HepG2 (cell line): Measurements from ENCODE around the gene NLRP6. TPM values are rescaled to one million over a fixed set of nuclear protein-coding genes. Genes with fewer than 3 reads are reported as not detected.

ENCODE experiments used
- ATAC-seq: fragments of 200-7000 bp; cut with Tn5 transposase; 3 replicates; pipeline ENCODE4 v1.9.1; 2020; ENCODE audit warnings: mild to moderate bottlenecking, moderate library complexity
- BruUV-seq: library from RNA; stranded (reverse); fragments of 400-500 nt; replicated peaks from 2 replicates; lab custom pipeline; 2021; lab: Mats Ljungman, UMichigan
- CTCF ChIA-PET: fragments of 300-600 bp; formaldehyde crosslinking; extraction: SDS; loops from one replicate; lab custom pipeline; 2021; ENCODE audit warnings: low total read pairs, inconsistent platforms, low intra/inter-chr PET ratio; lab: Yijun Ruan, JAX
- POLR2A ChIA-PET: fragments of 350-600 bp; sonication (Branson Sonifier 250); formaldehyde crosslinking; loops from one replicate; lab custom pipeline; 2020; ENCODE audit warnings: antibody characterized with exemption, inconsistent platforms; lab: Yijun Ruan, JAX
- DNase-seq: peaks from one replicate; pipeline ENCODE4 v3.0.0-alpha.2; 2015; ENCODE audit warnings: low spot score
- FAIRE-seq: peaks from 3 replicates; lab custom pipeline; 2011; peaks lifted over from hg19 to GRCh38; lab: Jason Lieb, UNC
- H2AFZ ChIP-seq: one replicate; pipeline ENCODE4 v1.6.1; 2011; ENCODE audit warnings: low read length, inconsistent platforms
- H3K27ac ChIP-seq: fragments of 300-600 bp; 3 replicates; pipeline ENCODE4 v1.8.0; 2011; ENCODE audit warnings: mixed run types, mild to moderate bottlenecking, mixed read lengths, low read length, inconsistent platforms; ENCODE audit not compliant: insufficient read depth; ENCODE audit errors: extremely low read length
- H3K27me3 ChIP-seq, 2 experiments: fragments of 200-600 bp in 1 of 2; 2 replicates in 1 of 2; 3 replicates in 1 of 2; pipeline versions ENCODE4 v1.6.0 to v1.8.0; 2011; ENCODE audit warnings: low read length in 2 of 2, mild to moderate bottlenecking in 2 of 2, moderate library complexity in 2 of 2, inconsistent platforms in 1 of 2; ENCODE audit not compliant: insufficient read depth in 2 of 2, control insufficient read depth in 1 of 2
- H3K36me3 ChIP-seq, 2 experiments: fragments of 200-600 bp in 1 of 2; replicated peaks in 1 of 2; 2 replicates in 1 of 2; 3 replicates in 1 of 2; pipeline versions ENCODE4 v1.5.1 to v1.8.0; 2011; ENCODE audit warnings: low read length in 2 of 2, inconsistent platforms in 1 of 2; ENCODE audit not compliant: insufficient read depth in 2 of 2, control insufficient read depth in 1 of 2
- H3K4me1 ChIP-seq: 2 replicates; pipeline ENCODE4 v1.5.1; 2012; ENCODE audit warnings: low read length, inconsistent platforms; ENCODE audit not compliant: insufficient read depth
- H3K4me2 ChIP-seq: 2 replicates; pipeline ENCODE4 v1.6.0; 2011; ENCODE audit warnings: low read depth, low read length, inconsistent platforms
- H3K4me3 ChIP-seq, 3 experiments: fragments of 200-600 bp in 1 of 3; sonication (generic), shearing (Covaris generic) in 1 of 3; replicated peaks in 1 of 3; 2 replicates each; pipeline ENCODE4 v1.5.1; 2011 to 2016; ENCODE audit warnings: low read length in 3 of 3, inconsistent platforms in 2 of 3, low read depth in 2 of 3, mild to moderate bottlenecking in 2 of 3, control low read depth in 1 of 3, mixed read lengths in 1 of 3; ENCODE audit not compliant: insufficient read depth in 1 of 3
- H3K79me2 ChIP-seq: one replicate; pipeline ENCODE4 v1.6.1; 2011; ENCODE audit warnings: low read length, inconsistent platforms; ENCODE audit not compliant: insufficient read depth
- H3K9ac ChIP-seq: 2 replicates; pipeline ENCODE4 v1.6.0; 2011; ENCODE audit warnings: mild to moderate bottlenecking, low read depth, low read length, inconsistent platforms; ENCODE audit not compliant: insufficient read depth
- H3K9me3 ChIP-seq: 2 replicates; pipeline ENCODE4 v1.5.1; 2012; ENCODE audit warnings: mild to moderate bottlenecking, low read length
- H4K20me1 ChIP-seq: 2 replicates; pipeline ENCODE4 v1.6.0; 2011; ENCODE audit warnings: inconsistent platforms, mild to moderate bottlenecking, low read length, moderate library complexity; ENCODE audit not compliant: insufficient read depth
- JARID2 ChIP-seq: sonication (generic); formaldehyde crosslinking; IDR thresholded peaks from 2 replicates; pipeline ENCODE4 v1.8.1; 2023; ENCODE audit warnings: missing genetic modification reagents, inconsistent platforms; ENCODE audit not compliant: insufficient replicate concordance
- JUND ChIP-seq: sonication (generic); formaldehyde crosslinking; IDR thresholded peaks from 2 replicates; pipeline ENCODE4 v1.8.0; 2022; ENCODE audit warnings: mild to moderate bottlenecking, missing genetic modification reagents
- MXD4 ChIP-seq: IDR thresholded peaks from 2 replicates; pipeline ENCODE4 v1.6.1; 2016; ENCODE audit warnings: mild to moderate bottlenecking, missing biosample characterization, missing genetic modification reagents
- NR2F2 ChIP-seq: IDR thresholded peaks from 2 replicates; pipeline ENCODE4 v1.6.1; 2012; ENCODE audit warnings: low read depth, inconsistent platforms, borderline replicate concordance
- ZFY ChIP-seq: sonication (generic); formaldehyde crosslinking; IDR thresholded peaks from 2 replicates; pipeline ENCODE4 v1.4.0; 2020; ENCODE audit warnings: missing genetic modification reagents
- ZIK1 ChIP-seq: sonication (generic); formaldehyde crosslinking; IDR thresholded peaks from 2 replicates; pipeline ENCODE4 v1.5.0; 2020; ENCODE audit warnings: mild to moderate bottlenecking, low read depth, missing genetic modification reagents, borderline replicate concordance
- ZNF136 ChIP-seq: sonication (generic); formaldehyde crosslinking; IDR thresholded peaks from 2 replicates; pipeline ENCODE4 v1.8.1; 2022; ENCODE audit warnings: low read depth, mild to moderate bottlenecking, moderate library complexity, missing genetic modification reagents
- ZNF33A ChIP-seq: sonication (generic); formaldehyde crosslinking; IDR thresholded peaks from 2 replicates; pipeline ENCODE4 v1.5.1; 2020; ENCODE audit warnings: missing genetic modification reagents, mild to moderate bottlenecking, moderate library complexity, borderline replicate concordance
- ZNF44 ChIP-seq: sonication (generic); formaldehyde crosslinking; IDR thresholded peaks from 2 replicates; pipeline ENCODE4 v1.5.1; 2020; ENCODE audit warnings: mild to moderate bottlenecking, missing genetic modification reagents
- ZNF792 ChIP-seq: IDR thresholded peaks from 2 replicates; pipeline ENCODE4 v1.6.1; 2016
- WGBS: methylation state at CpG from one replicate; pipeline ENCODE4 v1.1.6; 2017; ENCODE audit warnings: low lambda C conversion rate; 5-methylcytosine and 5-hydroxymethylcytosine counted together
- in situ Hi-C: cut with HindIII; loops from 2 replicates; pipeline ENCODE4 v1.10.0; 2017; ENCODE audit warnings: low pct_unique_long_range_greater_than_20kb; ENCODE audit not compliant: extremely low pct_ligation_motif_present
- intact Hi-C: fragments of 100-400 bp; cut with micrococcal nuclease; formaldehyde crosslinking; loops from one replicate; pipeline ENCODE4 v1.10.0; 2022; ENCODE audit not compliant: unreplicated experiment
- polyA plus RNA-seq, 8 experiments: library from polyadenylated mRNA; depleted of rRNA in 3 of 8; stranded (reverse) in 7 of 8; unstranded in 1 of 8; fragments of >200 nt; fragmentation: Illumina TruSeq in 4 of 8; extraction: Trizol in 4 of 8; gene quantifications; 2 replicates each; pipeline versions ENCODE4 v1.2.1 to v1.2.3, GENCODE V29; 2011 to 2016; ENCODE audit warnings: low read depth in 4 of 8, missing spikeins in 1 of 8, mixed read lengths in 1 of 8; ENCODE audit not compliant: insufficient read depth in 1 of 8
- total RNA-seq, 5 experiments: library from RNA; depleted of rRNA; stranded (reverse); fragments of >200 nt; fragmentation: Illumina TruSeq; extraction: Trizol; gene quantifications; 2 replicates each; pipeline ENCODE4 v1.2.3, GENCODE V29; 2016; ENCODE audit warnings: low read depth in 1 of 5
- TF ChIP-seq, protein P1 (sequence below): sonication (generic); formaldehyde crosslinking; IDR thresholded peaks from 2 replicates; pipeline ENCODE4 v1.4.0; 2020; ENCODE audit warnings: missing genetic modification reagents
- TF ChIP-seq, protein P2 (sequence below): sonication (generic); formaldehyde crosslinking; IDR thresholded peaks from 2 replicates; pipeline ENCODE4 v1.4.0; 2020; ENCODE audit warnings: missing genetic modification reagents, borderline replicate concordance

The NLRP6 gene
- total and polyA plus RNA-seq, 2 of the 13 experiments (the other 11 are each of a cell fraction or from before 2014, with no cell fraction given): not detected

DNA sequence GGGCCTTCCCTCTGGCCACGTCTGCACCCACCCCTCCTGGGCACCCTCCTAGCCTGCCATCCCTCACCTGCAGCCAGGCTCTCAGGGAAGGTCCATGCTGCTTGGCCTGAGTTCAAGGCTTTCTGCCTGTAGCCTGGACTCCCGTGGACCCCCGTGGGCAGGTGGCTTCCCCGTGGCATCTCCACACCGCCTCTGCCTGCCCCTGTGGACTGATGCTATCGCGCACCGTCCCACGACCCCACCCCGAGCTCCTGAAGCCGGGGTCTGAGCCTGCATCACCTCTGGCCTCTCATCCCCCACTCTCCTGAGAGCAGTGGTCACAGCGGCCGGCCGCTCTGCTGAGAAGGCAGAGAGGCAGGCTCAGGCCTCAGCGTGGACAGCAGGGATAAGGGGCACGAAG, 16.6 kb downstream of the NLRP6 start:
- Histone ChIP-seq H3K79me2 (no peaks in the 10 kb centered on the region), H4K20me1 (no peaks in the 10 kb centered on the region), H3K9me3 (no peaks in the 10 kb centered on the region), H3K27me3 (peaks cover 9 to 12% of the 10 kb centered on the region in 2 experiments), H3K36me3 (0 out of 5 replicates have a peak, but pooled peaks cover 0 to 2% of the 10 kb centered on the region in 2 experiments), H3K9ac (no peak overlapping the region), H2AFZ (no peak overlapping the region), H3K27ac (no peak overlapping the region), H3K4me3 (no peak overlapping the region), H3K4me2 (no peak overlapping the region), H3K4me1 (peaks cover 25% of the 10 kb centered on the region)
- WGBS: 90% methylated on average over 16 of the region's 16 CpGs
- ATAC-seq: no peak
- POLR2A ChIA-PET: no interaction called here
- FAIRE-seq: no peak
- DNase-seq: no peak
- no TSS peak for BruUV-seq
- no peak for TF ChIP-seq ZNF136 (CRISPR knock-in tag)
- intact Hi-C loops: no loop called here
- CTCF ChIA-PET: no interaction called here
- in situ Hi-C loops: no loop called here

DNA sequence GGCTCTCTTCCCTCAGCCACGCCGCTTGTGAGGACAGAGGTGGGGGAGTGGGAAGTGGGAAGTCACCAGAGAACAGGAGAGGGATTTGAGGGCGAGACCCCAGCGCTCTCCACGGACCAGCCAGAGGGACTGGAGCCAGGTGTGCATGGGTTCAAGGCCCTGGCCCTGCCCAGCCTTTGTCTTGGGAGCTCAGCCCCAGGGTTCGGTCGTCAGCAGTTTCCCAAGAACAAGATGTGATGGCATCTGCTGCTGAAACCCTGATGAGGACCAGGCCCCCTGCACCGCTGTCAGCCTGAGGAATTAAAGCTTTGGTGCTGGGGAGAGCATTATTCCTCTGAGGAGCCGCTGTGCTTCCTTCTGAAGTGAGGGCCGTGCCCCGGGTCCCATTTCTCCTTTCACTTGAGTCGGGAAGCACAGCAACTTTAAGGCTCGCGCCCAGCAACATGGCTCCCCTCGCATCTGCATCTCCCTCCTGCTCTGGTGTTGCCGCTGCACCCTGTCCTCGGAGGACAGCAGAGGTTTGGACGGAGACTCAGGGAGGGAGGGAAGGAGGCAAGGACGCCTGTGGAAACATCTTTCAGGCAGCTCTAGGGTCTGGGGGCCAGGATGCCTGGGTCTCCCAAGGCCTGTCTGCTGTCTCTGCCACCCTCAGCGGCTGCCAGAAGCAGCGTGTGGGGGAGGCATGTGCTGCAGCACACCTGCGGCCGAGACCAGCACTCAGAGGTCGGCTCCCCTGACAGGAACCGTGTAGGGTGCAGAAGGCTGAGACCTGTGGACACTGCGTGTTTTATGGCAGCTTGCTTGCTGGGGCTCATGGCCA, 17.4 kb downstream of the NLRP6 start:
- no peak overlapping the region for H3K27ac ChIP-seq
- no peak for ATAC-seq
- FAIRE-seq: no peak
- H4K20me1 ChIP-seq: no peaks in the 10 kb centered on the region
- no peak overlapping the region for H3K9ac ChIP-seq
- peaks cover 27% of the 10 kb centered on the region for H3K4me1 ChIP-seq
- no peak overlapping the region for H3K4me2 ChIP-seq
- POLR2A ChIA-PET: no interaction called here
- H3K4me3 ChIP-seq: no peak overlapping the region
- H3K9me3 ChIP-seq: no peaks in the 10 kb centered on the region
- TF ChIP-seq MXD4 (CRISPR knock-in tag) (no peak), ZFY (CRISPR knock-in tag) (no peak), ZIK1 (CRISPR knock-in tag) (no peak), ZNF33A (CRISPR knock-in tag) (no peak), JARID2 (CRISPR knock-in tag) (no peak), ZNF792 (CRISPR knock-in tag) (no peak), ZNF44 (CRISPR knock-in tag) (no peak), NR2F2 (no peak), JUND (CRISPR knock-in tag) (no peak)
- TF ChIP-seq, protein P1, sequence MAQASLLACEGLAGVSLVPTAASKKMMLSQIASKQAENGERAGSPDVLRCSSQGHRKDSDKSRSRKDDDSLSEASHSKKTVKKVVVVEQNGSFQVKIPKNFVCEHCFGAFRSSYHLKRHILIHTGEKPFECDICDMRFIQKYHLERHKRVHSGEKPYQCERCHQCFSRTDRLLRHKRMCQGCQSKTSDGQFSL (CRISPR knock-in tag): no peak
- TF ChIP-seq, protein P2, sequence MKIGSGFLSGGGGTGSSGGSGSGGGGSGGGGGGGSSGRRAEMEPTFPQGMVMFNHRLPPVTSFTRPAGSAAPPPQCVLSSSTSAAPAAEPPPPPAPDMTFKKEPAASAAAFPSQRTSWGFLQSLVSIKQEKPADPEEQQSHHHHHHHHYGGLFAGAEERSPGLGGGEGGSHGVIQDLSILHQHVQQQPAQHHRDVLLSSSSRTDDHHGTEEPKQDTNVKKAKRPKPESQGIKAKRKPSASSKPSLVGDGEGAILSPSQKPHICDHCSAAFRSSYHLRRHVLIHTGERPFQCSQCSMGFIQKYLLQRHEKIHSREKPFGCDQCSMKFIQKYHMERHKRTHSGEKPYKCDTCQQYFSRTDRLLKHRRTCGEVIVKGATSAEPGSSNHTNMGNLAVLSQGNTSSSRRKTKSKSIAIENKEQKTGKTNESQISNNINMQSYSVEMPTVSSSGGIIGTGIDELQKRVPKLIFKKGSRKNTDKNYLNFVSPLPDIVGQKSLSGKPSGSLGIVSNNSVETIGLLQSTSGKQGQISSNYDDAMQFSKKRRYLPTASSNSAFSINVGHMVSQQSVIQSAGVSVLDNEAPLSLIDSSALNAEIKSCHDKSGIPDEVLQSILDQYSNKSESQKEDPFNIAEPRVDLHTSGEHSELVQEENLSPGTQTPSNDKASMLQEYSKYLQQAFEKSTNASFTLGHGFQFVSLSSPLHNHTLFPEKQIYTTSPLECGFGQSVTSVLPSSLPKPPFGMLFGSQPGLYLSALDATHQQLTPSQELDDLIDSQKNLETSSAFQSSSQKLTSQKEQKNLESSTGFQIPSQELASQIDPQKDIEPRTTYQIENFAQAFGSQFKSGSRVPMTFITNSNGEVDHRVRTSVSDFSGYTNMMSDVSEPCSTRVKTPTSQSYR (CRISPR knock-in tag): no peak
- H3K36me3 ChIP-seq: 0 out of 5 replicates have a peak, but pooled peaks cover 0 to 2% of the 10 kb centered on the region in 2 experiments
- no peaks in the 10 kb centered on the region for H3K79me2 ChIP-seq
- in situ Hi-C loops: no loop called here
- intact Hi-C loops: no loop called here
- H2AFZ ChIP-seq: no peak overlapping the region
- no peak for DNase-seq
- peaks cover 11 to 18% of the 10 kb centered on the region in 2 experiments for H3K27me3 ChIP-seq
- 91% methylated on average over 17 of the region's 26 CpGs for WGBS
- CTCF ChIA-PET: no interaction called here
- no TSS peak for BruUV-seq
